HG03108 (cell line): Measurements from ENCODE around the gene SLC17A3.

Experiments
- ATAC-seq: cut with Tn5 transposase; IDR thresholded peaks from one replicate; pipeline ENCODE4 v1.9.1; 2021; ENCODE audit warnings: moderate library complexity; ENCODE audit not compliant: unreplicated experiment

The SLC17A3 gene

GRCh38 chr6:25874118-25874517, at the start of gene SLC17A3:
Gene SLC17A3, minus strand, starts transcription at chr6:25874243. Its CDS starts 5,856 bp downstream, at chr6:25868387.
- no peak for ATAC-seq

GRCh38 chr6:25922301-25922700, 48.3 kb upstream of the SLC17A3 start:
- no peak for ATAC-seq

- ATAC-seq: no peak
Observed at GRCh38 chr6:25921525-25922203, 47.6 kb upstream of the SLC17A3 start.

- ATAC-seq: no peak
Observed at GRCh38 chr6:25919657-25920056, 45.6 kb upstream of the SLC17A3 start.

GRCh38 chr6:25918083-25918683, 44.1 kb upstream of the SLC17A3 start:
- no peak for ATAC-seq

GRCh38 chr6:25916789-25917490, 42.9 kb upstream of the SLC17A3 start:
- ATAC-seq: no peak

- ATAC-seq: no peak
Observed at GRCh38 chr6:25916330-25916729, 42.3 kb upstream of the SLC17A3 start.

GRCh38 chr6:25913741-25914140, 39.7 kb upstream of the SLC17A3 start:
- no peak for ATAC-seq

- ATAC-seq: no peak
Observed at GRCh38 chr6:25911351-25911750, 37.3 kb upstream of the SLC17A3 start.

- ATAC-seq: no peak
Observed at GRCh38 chr6:25907475-25908014, 33.5 kb upstream of the SLC17A3 start.

GRCh38 chr6:25903467-25904099, 29.5 kb upstream of the SLC17A3 start:
- ATAC-seq: no peak

- ATAC-seq: no peak
Observed at GRCh38 chr6:25902071-25902470, 28.0 kb upstream of the SLC17A3 start.

GRCh38 chr6:25900843-25901242, 26.8 kb upstream of the SLC17A3 start:
- ATAC-seq: no peak

GRCh38 chr6:25899580-25900408, 25.8 kb upstream of the SLC17A3 start:
- ATAC-seq: no peak

- ATAC-seq: no peak
Observed at GRCh38 chr6:25899123-25899522, 25.1 kb upstream of the SLC17A3 start.

- no peak for ATAC-seq
Observed at GRCh38 chr6:25898289-25898977, 24.4 kb upstream of the SLC17A3 start.

GRCh38 chr6:25896252-25896651, 22.2 kb upstream of the SLC17A3 start:
- ATAC-seq: no peak

- ATAC-seq: no peak
Observed at GRCh38 chr6:25895771-25896170, 21.7 kb upstream of the SLC17A3 start.

GRCh38 chr6:25893778-25894177, 19.7 kb upstream of the SLC17A3 start:
- ATAC-seq: no peak

- no peak for ATAC-seq
Observed at GRCh38 chr6:25892877-25893276, 18.8 kb upstream of the SLC17A3 start.
